ENCODE measurements around the gene ATG10. TPM values are rescaled to one million over a fixed set of nuclear protein-coding genes. Genes with fewer than 3 reads are reported as not detected.

ATG10 gene
- total and polyA plus RNA-seq, 2 of the 8 experiments (the other 6 are each of a cell fraction or from before 2014, with no cell fraction given) = 3.7 to 8.8 TPM

- Histone ChIP-seq H2BK5ac (ENCODE audit: low read depth, low read length) (no peak overlapping the region), H3K27me3 (replicated peaks in 1 of 4; ENCODE audit: control insufficient read depth in 3 of 4, extremely low read depth in 1 of 4, insufficient read depth in 3 of 4, low read length in 3 of 4) (no peaks in the 10 kb centered on the region), H4K5ac (ENCODE audit: insufficient read length, low read depth, low read length) (no peak overlapping the region), H3K79me2 (ENCODE audit: control insufficient read depth in 1 of 2, insufficient read depth in 2 of 2, low read length in 2 of 2) (no peaks in the 10 kb centered on the region), H3K56ac (replicated peaks; ENCODE audit: insufficient read length, low read depth, low read length) (no peak overlapping the region), H3K4me2 (ENCODE audit: insufficient read depth in 1 of 2, low read depth in 2 of 2, low read length in 2 of 2) (no peak overlapping the region), H2BK20ac (ENCODE audit: low read length) (no peak overlapping the region), H3K14ac (ENCODE audit: insufficient read length) (no peak overlapping the region), H3K4me3 (ENCODE audit: extremely low read depth in 1 of 4, insufficient read depth in 2 of 4, low read depth in 3 of 4, low read length in 4 of 4) (no peak overlapping the region), H2AK5ac (ENCODE audit: low read depth, low read length) (no peak overlapping the region), H4K91ac (replicated peaks; ENCODE audit: insufficient read length, low read length) (no peak overlapping the region), H2AFZ (ENCODE audit: low read length) (peak overlapping the region; percentile 71; the same call in 1 of the 2 replicates), H2BK120ac (replicated peaks; ENCODE audit: low read depth, low read length) (no peak overlapping the region), H3K27ac (ENCODE audit: low read depth, low read length) (no peak overlapping the region), H3K18ac (ENCODE audit: extremely low read depth, low read length) (no peak overlapping the region), H3K23ac (ENCODE audit: insufficient read length) (no peak overlapping the region), H4K8ac (ENCODE audit: extremely low read depth, insufficient read depth, low read length) (no peak overlapping the region), H3K79me1 (ENCODE audit: low read depth, low read length) (no peaks in the 10 kb centered on the region), H3K36me3 (ENCODE audit: control insufficient read depth in 2 of 4, insufficient read depth in 4 of 4, low read length in 3 of 4) (no peaks in the 10 kb centered on the region), H2BK15ac (ENCODE audit: low read length) (no peak overlapping the region), H4K20me1 (replicated peaks in 1 of 2; ENCODE audit: control insufficient read depth in 1 of 2, insufficient read depth in 2 of 2, low read length in 2 of 2) (no peaks in the 10 kb centered on the region), H3K23me2 (ENCODE audit: low read depth, low read length) (no peaks in the 10 kb centered on the region), H3K4me1 (replicated peaks in 1 of 4; ENCODE audit: control insufficient read depth in 3 of 4, insufficient read depth in 4 of 4, low read length in 3 of 4) (no peaks in the 10 kb centered on the region), H3K9me3 (ENCODE audit: insufficient read depth in 2 of 2, low read depth in 1 of 2, low read length in 1 of 2) (peaks cover 0 to 3% of the 10 kb centered on the region in 2 experiments; a peak in 1 of 4 replicates), H3K4ac (replicated peaks; ENCODE audit: insufficient read length, low read depth, low read length) (no peak overlapping the region), H3K9ac (replicated peaks in 1 of 4; ENCODE audit: extremely low read depth in 1 of 4, low read depth in 3 of 4, low read length in 3 of 4) (no peak overlapping the region), H2BK12ac (ENCODE audit: low read depth, low read length) (no peak overlapping the region)
- WGBS, 2 experiments (ENCODE audit: extremely low coverage in 1 of 2, insufficient coverage in 1 of 2, insufficient read length in 1 of 2, insufficient replicate concordance in 2 of 2, low coverage in 1 of 2, low lambda C conversion rate in 2 of 2, missing lambda C conversion rate in 1 of 2) = 85% methylated on average over 7 of the region's 7 CpGs; no CpG with 5 or more reads in 1 of the 2 experiments
- ChIA-PET CTCF (ENCODE audit: partially characterized antibody) (no interaction called here), POLR2A (ENCODE audit: partially characterized antibody) (no interaction called here)
- no peak for DNase-seq (ENCODE audit: low read depth in 1 of 2, low spot score in 2 of 2)
- FAIRE-seq = no peak
- TF ChIP-seq CBX5 (IDR thresholded peaks at IDR 0.05; ENCODE audit: low read depth, low read length) = no peak
- no peak for TF ChIP-seq SP1 (IDR thresholded peaks at IDR 0.05; ENCODE audit: low read depth, low read length)
- no peak for TF ChIP-seq BRCA1 (IDR thresholded peaks at IDR 0.05; ENCODE audit: low read depth, low read length)
Measured at GRCh38 chr5:81925981-81926380, 45.8 kb upstream of the ATG10 start.

Data from H1 (cell line).